H1 (cell line): ENCODE measurements around the gene ZBTB4. TPM values are rescaled to one million over a fixed set of nuclear protein-coding genes. Genes with fewer than 3 reads are reported as not detected.
A peak's percentile ranks its signal among the peaks of the same experiment; 100 is the strongest.
"Not testable (repeated sequence)": the region's sequence is repeated elsewhere in the genome, so short reads cannot be mapped to it uniquely, and the experiment has no call there.

ENCODE experiments used
- CTCF ChIA-PET: fragments of 300-600 bp; sonication (Branson Sonifier 250); formaldehyde crosslinking; loops from one replicate; lab custom pipeline; 2021; ENCODE audit not compliant: partially characterized antibody; lab: Charles Lee
- POLR2A ChIA-PET: fragments of 300-600 bp; sonication (Branson Sonifier 250); formaldehyde crosslinking; loops from one replicate; lab custom pipeline; 2021; ENCODE audit warnings: inconsistent platforms; ENCODE audit not compliant: partially characterized antibody; lab: Charles Lee
- DNase-seq, 2 experiments: peaks; one replicate each; pipeline versions ENCODE4 v3.0.0 to v3.0.0-alpha.2; 2010 to 2022; ENCODE audit warnings: low spot score in 2 of 2, low read depth in 1 of 2, mixed read lengths in 1 of 2
- FAIRE-seq: peaks from 2 replicates; lab custom pipeline; 2011; peaks lifted over from hg19 to GRCh38; lab: Jason Lieb, UNC
- H2AFZ ChIP-seq: 2 replicates; pipeline ENCODE4 v1.8.1; 2012; ENCODE audit warnings: low read length, inconsistent platforms
- H2AK5ac ChIP-seq: 2 replicates; pipeline ENCODE4 v1.6.1; 2013; ENCODE audit warnings: low read depth, low read length
- H2BK120ac ChIP-seq: replicated peaks from 2 replicates; pipeline ENCODE3; 2013; ENCODE audit warnings: low read depth, low read length, inconsistent platforms
- H2BK12ac ChIP-seq: 2 replicates; pipeline ENCODE4 v1.6.1; 2013; ENCODE audit warnings: low read depth, low read length
- H2BK15ac ChIP-seq: 2 replicates; pipeline ENCODE4 v1.6.1; 2013; ENCODE audit warnings: low read length
- H2BK20ac ChIP-seq: 2 replicates; pipeline ENCODE4 v1.6.1; 2013; ENCODE audit warnings: low read length
- H2BK5ac ChIP-seq: 2 replicates; pipeline ENCODE4 v1.6.1; 2013; ENCODE audit warnings: low read depth, low read length
- H3K14ac ChIP-seq: 2 replicates; pipeline ENCODE4 v1.6.1; 2013; ENCODE audit warnings: inconsistent platforms; ENCODE audit not compliant: insufficient read length
- H3K18ac ChIP-seq: 2 replicates; pipeline ENCODE4 v1.6.1; 2013; ENCODE audit warnings: low read length; ENCODE audit errors: extremely low read depth
- H3K23ac ChIP-seq: 2 replicates; pipeline ENCODE4 v1.6.1; 2013; ENCODE audit warnings: inconsistent platforms; ENCODE audit not compliant: insufficient read length
- H3K23me2 ChIP-seq: 2 replicates; pipeline ENCODE4 v1.6.1; 2013; ENCODE audit warnings: low read depth, low read length
- H3K27ac ChIP-seq: 2 replicates; pipeline ENCODE4 v1.6.1; 2011; ENCODE audit warnings: low read depth, low read length, inconsistent platforms
- H3K27me3 ChIP-seq, 4 experiments: replicated peaks in 1 of 4; 1 replicate in 1 of 4; 2 replicates in 3 of 4; pipeline versions ENCODE4 v1.6.1 to v1.8.1; 2011 to 2013; ENCODE audit warnings: low read length in 3 of 4, mild to moderate bottlenecking in 3 of 4, inconsistent platforms in 2 of 4, mixed read lengths in 2 of 4, moderate library complexity in 1 of 4; ENCODE audit not compliant: control insufficient read depth in 3 of 4, insufficient read depth in 3 of 4; ENCODE audit errors: extremely low read depth in 1 of 4
- H3K36me3 ChIP-seq, 4 experiments: 2 replicates each; pipeline versions ENCODE4 v1.6.1 to v1.8.1; 2011 to 2013; ENCODE audit warnings: mild to moderate bottlenecking in 4 of 4, low read length in 3 of 4, moderate library complexity in 2 of 4, control low read depth in 1 of 4, inconsistent platforms in 1 of 4; ENCODE audit not compliant: insufficient read depth in 4 of 4, control insufficient read depth in 2 of 4
- H3K4ac ChIP-seq: replicated peaks from 2 replicates; pipeline ENCODE3; 2013; ENCODE audit warnings: low read length, low read depth, mixed read lengths, inconsistent platforms; ENCODE audit not compliant: insufficient read length
- H3K4me1 ChIP-seq, 4 experiments: replicated peaks in 1 of 4; 1 replicate in 1 of 4; 2 replicates in 3 of 4; pipeline versions ENCODE4 v1.6.1 to v1.8.1; 2011 to 2013; ENCODE audit warnings: low read length in 3 of 4, inconsistent platforms in 2 of 4, mixed read lengths in 1 of 4; ENCODE audit not compliant: insufficient read depth in 4 of 4, control insufficient read depth in 3 of 4
- H3K4me2 ChIP-seq, 2 experiments: 2 replicates each; pipeline versions ENCODE4 v1.6.1 to v1.8.1; 2011 to 2013; ENCODE audit warnings: low read depth in 2 of 2, low read length in 2 of 2, control low read depth in 1 of 2, inconsistent platforms in 1 of 2, mild to moderate bottlenecking in 1 of 2; ENCODE audit not compliant: insufficient read depth in 1 of 2
- H3K4me3 ChIP-seq, 4 experiments: fragments of 200-600, 300-600 bp in 1 of 4; sonication (generic), shearing (Covaris generic), sonication (Bioruptor Twin) in 1 of 4; 2 replicates each; pipeline versions ENCODE4 v1.5.1 to v1.8.1; 2011 to 2016; ENCODE audit warnings: low read length in 4 of 4, low read depth in 3 of 4, control low read depth in 2 of 4, inconsistent platforms in 2 of 4, mild to moderate bottlenecking in 2 of 4, mixed read lengths in 1 of 4, moderate library complexity in 1 of 4; ENCODE audit not compliant: insufficient read depth in 2 of 4; ENCODE audit errors: extremely low read depth in 1 of 4
- H3K56ac ChIP-seq: replicated peaks from 2 replicates; pipeline ENCODE3; 2013; ENCODE audit warnings: low read depth, mild to moderate bottlenecking, mixed read lengths, low read length, inconsistent platforms; ENCODE audit not compliant: insufficient read length
- H3K79me1 ChIP-seq: 2 replicates; pipeline ENCODE4 v1.6.1; 2013; ENCODE audit warnings: low read depth, low read length, control low read depth
- H3K79me2 ChIP-seq, 2 experiments: 2 replicates each; pipeline versions ENCODE4 v1.6.1 to v1.8.1; 2012 to 2013; ENCODE audit warnings: low read length in 2 of 2, mild to moderate bottlenecking in 2 of 2, inconsistent platforms in 1 of 2; ENCODE audit not compliant: insufficient read depth in 2 of 2, control insufficient read depth in 1 of 2
- H3K9ac ChIP-seq, 4 experiments: replicated peaks in 1 of 4; 1 replicate in 1 of 4; 2 replicates in 3 of 4; pipeline versions ENCODE4 v1.6.1 to v1.8.1; 2011 to 2013; ENCODE audit warnings: low read depth in 3 of 4, low read length in 3 of 4, control low read depth in 2 of 4, mild to moderate bottlenecking in 2 of 4, moderate library complexity in 2 of 4, inconsistent platforms in 1 of 4; ENCODE audit errors: extremely low read depth in 1 of 4
- H3K9me3 ChIP-seq, 2 experiments: 2 replicates each; pipeline versions ENCODE4 v1.6.1 to v1.8.1; 2012 to 2013; ENCODE audit warnings: mild to moderate bottlenecking in 2 of 2, moderate library complexity in 2 of 2, control low read depth in 1 of 2, inconsistent platforms in 1 of 2, low read depth in 1 of 2, low read length in 1 of 2, mixed read lengths in 1 of 2; ENCODE audit not compliant: insufficient read depth in 2 of 2
- H4K20me1 ChIP-seq, 2 experiments: replicated peaks in 1 of 2; 2 replicates each; pipeline versions ENCODE3 to v1.8.1; 2011 to 2013; ENCODE audit warnings: inconsistent platforms in 2 of 2, low read length in 2 of 2, mild to moderate bottlenecking in 1 of 2; ENCODE audit not compliant: insufficient read depth in 2 of 2, control insufficient read depth in 1 of 2
- H4K5ac ChIP-seq: 2 replicates; pipeline ENCODE4 v1.6.1; 2013; ENCODE audit warnings: low read length, low read depth, mixed read lengths, inconsistent platforms; ENCODE audit not compliant: insufficient read length
- H4K8ac ChIP-seq: 2 replicates; pipeline ENCODE4 v1.8.0; 2013; ENCODE audit warnings: mild to moderate bottlenecking, moderate library complexity, low read length, inconsistent platforms; ENCODE audit not compliant: insufficient read depth; ENCODE audit errors: extremely low read depth
- H4K91ac ChIP-seq: replicated peaks from 2 replicates; pipeline ENCODE3; 2013; ENCODE audit warnings: low read length, mixed read lengths, inconsistent platforms; ENCODE audit not compliant: insufficient read length
- WGBS, 2 experiments: shearing (Covaris generic) in 1 of 2; methylation state at CpG; one replicate each; pipeline versions ENCODE4 v1.1.6 to v1.1.7; 2013 to 2015; ENCODE audit warnings: low lambda C conversion rate in 2 of 2, mixed read lengths in 2 of 2, inconsistent platforms in 1 of 2, low coverage in 1 of 2, missing lambda C conversion rate in 1 of 2; ENCODE audit not compliant: insufficient replicate concordance in 2 of 2, insufficient coverage in 1 of 2, insufficient read length in 1 of 2; ENCODE audit errors: extremely low coverage in 1 of 2, missing lambda C conversion rate in 1 of 2; 5-methylcytosine and 5-hydroxymethylcytosine counted together
- polyA plus RNA-seq, 7 experiments: library from polyadenylated mRNA; depleted of rRNA in 3 of 7; stranded (reverse) in 5 of 7; unstranded in 2 of 7; fragments of >200 nt in 5 of 7; fragments of 200-250 nt in 2 of 7; gene quantifications; 1 replicate in 5 of 7; 2 replicates in 1 of 7; 4 replicates in 1 of 7; pipeline versions ENCODE4 v1.2.1 to v1.2.3, GENCODE V29; 2011 to 2013; ENCODE audit warnings: missing spikeins in 2 of 7, mixed read lengths in 2 of 7
- total RNA-seq: library from RNA; stranded (reverse); fragmentation: NEBNext Ultra II Directional; extraction: Animal tissue kit (Norgen Biotek cat#: 25700); gene quantifications from 2 replicates; pipeline ENCODE4 v1.2.1, GENCODE V29; 2021

ZBTB4 gene
- total and polyA plus RNA-seq, 2 of the 8 experiments (the other 6 are each of a cell fraction or from before 2014, with no cell fraction given): 5.9 to 10.1 TPM

- peaks cover 4 to 13% of the 10 kb centered on the region in 2 experiments for H4K20me1 ChIP-seq
- 0 out of 2 replicates have a peak within 1 kb of the TSS, but pooled peaks have one; percentile 75 for H2AK5ac ChIP-seq
- not testable (repeated sequence) for H2BK20ac ChIP-seq, FAIRE-seq, H3K9me3 ChIP-seq, H3K14ac ChIP-seq, H3K4ac ChIP-seq, H4K5ac ChIP-seq, DNase-seq, H2AFZ ChIP-seq, H2BK5ac ChIP-seq, H3K9ac ChIP-seq, H3K36me3 ChIP-seq, H4K8ac ChIP-seq, H2BK120ac ChIP-seq, H3K79me1 ChIP-seq, H3K27ac ChIP-seq, H3K56ac ChIP-seq, H3K23ac ChIP-seq, H3K27me3 ChIP-seq
- H3K4me1 ChIP-seq: peaks cover 2 to 29% (median 22%) of the 10 kb centered on the region in 4 experiments
- H4K91ac ChIP-seq: peak within 1 kb of the TSS; percentile 45
- ChIA-PET POLR2A (interaction anchor here (0.6 to 14.3 kb wide), 7 partner anchors 16 to 125 kb away, joined by 3 to 339 read pairs (median 4); partner anchors contain the start of genes CHRNB1, FGF11, MPDU1 and TMEM102), CTCF (interaction anchor here (0.9 to 2.4 kb wide), 5 partner anchors 34 to 79 kb away, joined by 3 to 10 read pairs (median 4); partner anchors contain the start of gene TMEM102)
- H3K79me2 ChIP-seq: peaks cover 11 to 39% of the 10 kb centered on the region in 2 experiments
- 0 out of 2 replicates have a peak within 1 kb of the TSS, but pooled peaks have one; percentile 46 for H2BK15ac ChIP-seq
- 81% methylated on average over 4 of the region's 4 CpGs; no CpG with 5 or more reads in 1 of the 2 experiments for WGBS, 2 experiments
- H3K4me2 ChIP-seq: peak within 1 kb of the TSS in 1 of 2 experiments; percentile 97; a peak in 1 of 4 replicates
- peaks cover 22% of the 10 kb centered on the region for H3K23me2 ChIP-seq
- peak within 1 kb of the TSS; percentile 80; the same call in 1 of the 2 replicates for H2BK12ac ChIP-seq
- H3K4me3 ChIP-seq: peak within 1 kb of the TSS in 1 of 4 experiments; percentile 94; a peak in 1 of 8 replicates
- H3K18ac ChIP-seq: peak within 1 kb of the TSS; percentile 72; the same call in 1 of the 2 replicates
Observed at GRCh38 chr17:7481275-7481674, 1.8 kb upstream of the ZBTB4 start, which contains the start of gene SLC35G6. SLC35G6 (plus strand) TSS chr17:7481446; CDS start chr17:7481517, 71 bp downstream.
